ENCODE data around the gene RUVBL2. TPM values are rescaled to one million over a fixed set of nuclear protein-coding genes. Genes with fewer than 3 reads are reported as not detected.

RUVBL2 gene
- total and polyA plus RNA-seq, 2 donors (not counting 3 experiments of a cell fraction or from before 2014, with no cell fraction given) = 115 to 185 TPM

DNA sequence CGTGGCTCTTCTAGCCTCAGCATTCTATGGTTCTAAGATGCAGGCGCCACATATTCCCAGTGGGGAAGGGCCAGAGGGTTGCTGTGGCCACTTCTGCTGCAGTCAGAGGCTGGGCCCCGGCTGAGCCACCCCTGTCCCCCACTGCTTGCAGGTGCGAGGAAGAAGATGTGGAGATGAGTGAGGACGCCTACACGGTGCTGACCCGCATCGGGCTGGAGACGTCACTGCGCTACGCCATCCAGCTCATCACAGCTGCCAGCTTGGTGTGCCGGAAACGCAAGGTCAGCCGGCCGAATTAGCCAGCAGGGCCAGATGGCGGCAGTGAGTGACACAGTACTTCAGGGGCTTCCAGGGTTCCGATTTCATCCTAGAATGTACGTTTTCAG lies 21.2 kb downstream of the RUVBL2 start:
- ChIA-PET CTCF (no interaction called here), POLR2A (no interaction called here)
- no peak for TF ChIP-seq EZH2 (IDR thresholded peaks at IDR 0.05; ENCODE audit: borderline replicate concordance, low read depth, low read length, severe bottlenecking)
- TF ChIP-seq JUN (IDR thresholded peaks at IDR 0.05; ENCODE audit: borderline replicate concordance, insufficient read depth, insufficient read length, low read depth) = no peak
- no peak for TF ChIP-seq POLR2AphosphoS5 (IDR thresholded peaks at IDR 0.05; ENCODE audit: insufficient read depth, low read depth, low read length)
- H3K9me3 ChIP-seq (replicated peaks; ENCODE audit: control insufficient read depth, insufficient read depth, low read length) = no peaks in the 10 kb centered on the region
- H4K20me1 ChIP-seq (replicated peaks; ENCODE audit: control insufficient read depth, extremely low read depth, insufficient read depth, low read length) = no peaks in the 10 kb centered on the region
- intact Hi-C loops (cut with micrococcal nuclease) = no loop called here
- no peaks in the 10 kb centered on the region for H3K9me1 ChIP-seq (replicated peaks; ENCODE audit: control insufficient read depth, extremely low read depth, insufficient read depth, low read length)
- no peaks in the 10 kb centered on the region for H3K79me2 ChIP-seq (ENCODE audit: control insufficient read depth, insufficient read depth, low read length)
- no peak overlapping the region for H3K4me3 ChIP-seq (replicated peaks in 1 of 3; ENCODE audit: insufficient read depth in 1 of 3, low read depth in 1 of 3, low read length in 3 of 3)
- H3K36me3 ChIP-seq (ENCODE audit: control insufficient read depth in 2 of 2, extremely low read depth in 1 of 2, insufficient read depth in 2 of 2, low read length in 2 of 2) = peaks cover 0 to 30% of the 10 kb centered on the region in 2 experiments
- no peak overlapping the region for H3K4me2 ChIP-seq (ENCODE audit: insufficient read depth, low read length)
- BruUV-seq (replicated peaks) = no TSS peak
- no peaks in the 10 kb centered on the region for H3K27me3 ChIP-seq (ENCODE audit: control insufficient read depth in 2 of 2, insufficient read depth in 2 of 2, low read length in 2 of 2)
- no peak overlapping the region for H3K9ac ChIP-seq (replicated peaks; ENCODE audit: extremely low read depth, insufficient read depth, low read length)
- dilution Hi-C loops (cut with MboI; ENCODE audit: extremely low pct_ligation_motif_present, low sequenced_read_pairs) = no loop called here
- FAIRE-seq (no peak), DNase-seq (ENCODE audit: low read depth, low spot score) (no peak)
- no peak overlapping the region for H3K27ac ChIP-seq (ENCODE audit: insufficient read depth, low read depth, low read length)
- H3K4me1 ChIP-seq (ENCODE audit: control insufficient read depth, extremely low read depth, insufficient read depth, low read length) = peaks cover 10% of the 10 kb centered on the region
- no peak overlapping the region for H2AFZ ChIP-seq (ENCODE audit: low read depth, low read length)

DNA sequence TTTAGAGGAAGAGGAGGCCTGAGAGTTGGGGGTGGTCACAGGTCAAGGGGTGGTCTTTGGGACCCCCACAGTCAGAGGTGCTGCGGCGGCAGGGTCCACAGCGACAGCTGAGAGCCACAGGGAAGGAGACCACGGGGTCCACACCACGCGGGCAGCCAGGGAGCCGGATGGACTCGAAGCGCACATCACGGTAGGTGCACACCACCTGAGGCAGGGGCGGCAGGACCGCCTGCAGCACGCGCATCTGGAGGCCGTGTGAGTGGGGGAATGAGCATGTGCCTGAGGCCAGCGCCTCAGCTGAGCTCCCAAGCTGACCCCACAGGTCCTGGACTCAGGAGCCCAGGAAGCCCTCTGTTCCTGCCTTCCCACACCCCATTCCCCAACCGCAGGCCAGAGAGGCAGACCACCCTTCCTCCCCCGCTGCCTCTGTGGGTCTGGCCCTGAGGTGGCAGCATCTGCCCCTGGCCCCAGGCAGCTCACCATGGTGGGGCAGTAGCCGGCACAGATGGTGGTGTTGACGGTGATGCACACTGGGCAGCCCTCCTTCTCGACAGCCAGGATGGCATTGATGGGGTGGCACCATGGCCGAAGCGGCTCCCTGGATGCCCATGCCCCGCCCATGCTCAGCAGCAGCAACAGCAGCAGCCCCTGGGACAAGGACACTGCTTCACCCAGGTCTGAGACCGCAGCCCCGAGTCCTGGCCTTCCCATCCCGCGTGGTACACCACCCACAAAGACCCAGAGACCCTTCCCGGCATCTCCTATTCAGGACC lies 22.6 kb downstream of the RUVBL2 start:
- CTCF ChIA-PET = interaction anchor here (0.8 to 5.4 kb wide), 2 partner anchors 16 to 183 kb away, joined by 5 to 37 read pairs; no protein-coding TSS in a partner anchor
- FAIRE-seq = no peak
- no peak for DNase-seq (ENCODE audit: low read depth, low spot score)
- Histone ChIP-seq H3K27ac (ENCODE audit: insufficient read depth, low read depth, low read length) (no peak overlapping the region), H3K27me3 (ENCODE audit: control insufficient read depth in 2 of 2, insufficient read depth in 2 of 2, low read length in 2 of 2) (peaks cover 0 to 5% of the 10 kb centered on the region in 2 experiments), H4K20me1 (replicated peaks; ENCODE audit: control insufficient read depth, extremely low read depth, insufficient read depth, low read length) (no peaks in the 10 kb centered on the region), H2AFZ (ENCODE audit: low read depth, low read length) (no peak overlapping the region), H3K4me2 (ENCODE audit: insufficient read depth, low read length) (no peak overlapping the region), H3K9me1 (replicated peaks; ENCODE audit: control insufficient read depth, extremely low read depth, insufficient read depth, low read length) (no peaks in the 10 kb centered on the region), H3K4me3 (replicated peaks in 1 of 3; ENCODE audit: insufficient read depth in 1 of 3, low read depth in 1 of 3, low read length in 3 of 3) (no peak overlapping the region), H3K4me1 (ENCODE audit: control insufficient read depth, extremely low read depth, insufficient read depth, low read length) (peaks cover 10% of the 10 kb centered on the region), H3K79me2 (ENCODE audit: control insufficient read depth, insufficient read depth, low read length) (no peaks in the 10 kb centered on the region), H3K9me3 (replicated peaks; ENCODE audit: control insufficient read depth, insufficient read depth, low read length) (no peaks in the 10 kb centered on the region), H3K36me3 (ENCODE audit: control insufficient read depth in 2 of 2, extremely low read depth in 1 of 2, insufficient read depth in 2 of 2, low read length in 2 of 2) (peaks cover 0 to 25% of the 10 kb centered on the region in 2 experiments), H3K9ac (replicated peaks; ENCODE audit: extremely low read depth, insufficient read depth, low read length) (no peak overlapping the region)
- no TSS peak for BruUV-seq (replicated peaks)
- TF ChIP-seq POLR2A (IDR thresholded peaks at IDR 0.05; ENCODE audit: low read depth, low read length) (no peak), GATA2 (IDR thresholded peaks at IDR 0.05; ENCODE audit: insufficient read depth, insufficient read length, low read depth, low read length) (no peak), EZH2 (IDR thresholded peaks at IDR 0.05; ENCODE audit: borderline replicate concordance, low read depth, low read length, severe bottlenecking) (no peak), MYC (IDR thresholded peaks at IDR 0.05; ENCODE audit: low read depth, low read length) (no peak), POLR2AphosphoS5 (IDR thresholded peaks at IDR 0.05; ENCODE audit: insufficient read depth, low read depth, low read length) (no peak)
- TF ChIP-seq, protein P1, sequence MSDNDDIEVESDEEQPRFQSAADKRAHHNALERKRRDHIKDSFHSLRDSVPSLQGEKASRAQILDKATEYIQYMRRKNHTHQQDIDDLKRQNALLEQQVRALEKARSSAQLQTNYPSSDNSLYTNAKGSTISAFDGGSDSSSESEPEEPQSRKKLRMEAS (IDR thresholded peaks at IDR 0.05; ENCODE audit: insufficient read depth, insufficient read length) = no peak
- intact Hi-C loops (cut with micrococcal nuclease) = no loop called here
- dilution Hi-C loops (cut with MboI; ENCODE audit: extremely low pct_ligation_motif_present, low sequenced_read_pairs) = no loop called here
- POLR2A ChIA-PET = no interaction called here
